Muscle of leg (tissue), 11 donors: ENCODE results near the gene FXYD2. TPM values are rescaled to one million over a fixed set of nuclear protein-coding genes. Genes with fewer than 3 reads are reported as not detected.

Source experiments
- DNase-seq: peaks from one replicate; pipeline ENCODE4 v3.0.0; 2013
- H3K27ac ChIP-seq: one replicate; pipeline ENCODE4 v1.5.1; 2013; ENCODE audit warnings: mild to moderate bottlenecking, low read length, control low read depth
- H3K27me3 ChIP-seq: one replicate; pipeline ENCODE4 v1.6.1; 2013; ENCODE audit warnings: low read length; ENCODE audit not compliant: control insufficient read depth, insufficient read depth
- H3K36me3 ChIP-seq: one replicate; pipeline ENCODE4 v1.6.1; 2013; ENCODE audit warnings: low read length; ENCODE audit not compliant: control insufficient read depth, insufficient read depth
- H3K4me1 ChIP-seq: one replicate; pipeline ENCODE4 v1.6.1; 2013; ENCODE audit warnings: low read length; ENCODE audit not compliant: control insufficient read depth, insufficient read depth
- H3K4me3 ChIP-seq: one replicate; pipeline ENCODE4 v1.5.1; 2013; ENCODE audit warnings: low read length, control low read depth
- H3K9me3 ChIP-seq: replicated peaks from 2 replicates; pipeline ENCODE4 v1.6.1; 2013; ENCODE audit warnings: low read depth, low read length; ENCODE audit not compliant: control insufficient read depth
- WGBS: methylation state at CpG from one replicate; pipeline ENCODE4 v1.1.5; 2013; ENCODE audit warnings: missing lambda C conversion rate; ENCODE audit not compliant: insufficient coverage; 5-methylcytosine and 5-hydroxymethylcytosine counted together
- polyA plus RNA-seq, 8 donors: library from polyadenylated mRNA; unstranded; fragments of 120-200 nt; gene quantifications; one replicate each; pipeline versions ENCODE4 v1.2.1 to v1.2.3, GENCODE V29; 2013; ENCODE audit warnings: inconsistent platforms in 1 of 8, low replicate concordance in 1 of 8; ENCODE audit not compliant: insufficient read length in 8 of 8, insufficient read depth in 1 of 8
- total RNA-seq: library from RNA; stranded (reverse); fragments of 120-200 nt; gene quantifications from one replicate; pipeline ENCODE4 v1.2.4, GENCODE V29; 2013

FXYD2 gene
- total and polyA plus RNA-seq, 9 donors: 0.23 to 3.3 (median 1.3) TPM

GRCh38 chr11:117829369-117829725 lies 4.8 kb upstream of the FXYD2 start:
- Histone ChIP-seq H3K27me3 (peaks cover 4% of the 10 kb centered on the region), H3K9me3 (no peaks in the 10 kb centered on the region), H3K27ac (no peak overlapping the region), H3K36me3 (peaks cover under 1% of the 10 kb centered on the region), H3K4me3 (no peak overlapping the region), H3K4me1 (peaks cover 68% of the 10 kb centered on the region)
- DNase-seq: no peak
- 27% methylated on average over 2 of the region's 7 CpGs for WGBS

GRCh38 chr11:117828611-117829368 lies 4.2 kb upstream of the FXYD2 start:
- Histone ChIP-seq H3K27me3 (peaks cover 4% of the 10 kb centered on the region), H3K4me3 (no peak overlapping the region), H3K36me3 (no peaks in the 10 kb centered on the region), H3K27ac (no peak overlapping the region), H3K4me1 (peaks cover 69% of the 10 kb centered on the region), H3K9me3 (no peaks in the 10 kb centered on the region)
- WGBS: 56% methylated on average over 12 of the region's 16 CpGs
- DNase-seq: no peak

GRCh38 chr11:117827521-117828511 lies 3.3 kb upstream of the FXYD2 start:
- Histone ChIP-seq H3K4me1 (peaks cover 69% of the 10 kb centered on the region), H3K9me3 (no peaks in the 10 kb centered on the region), H3K27me3 (peaks cover 4% of the 10 kb centered on the region), H3K27ac (no peak overlapping the region), H3K4me3 (no peak overlapping the region), H3K36me3 (no peaks in the 10 kb centered on the region)
- 43% methylated on average over 10 of the region's 15 CpGs for WGBS
- DNase-seq: no peak

- WGBS: 69% methylated on average over 3 of the region's 3 CpGs
- H3K4me3 ChIP-seq: no peak overlapping the region
- H3K4me1 ChIP-seq: peaks cover 67% of the 10 kb centered on the region
These were observed 2.3 kb upstream of the FXYD2 start for GRCh38 chr11:117826832-117827231.

GRCh38 chr11:117826190-117826570 lies 1.6 kb upstream of the FXYD2 start:
- 73% methylated on average over 4 of the region's 10 CpGs for WGBS
- Histone ChIP-seq H3K27me3 (peaks cover 4% of the 10 kb centered on the region), H3K9me3 (no peaks in the 10 kb centered on the region), H3K36me3 (no peaks in the 10 kb centered on the region), H3K27ac (no peak overlapping the region), H3K4me3 (no peak overlapping the region), H3K4me1 (peaks cover 60% of the 10 kb centered on the region)
- no peak for DNase-seq

More at GRCh38 chr11:117826832-117827231, 2.3 kb upstream of the FXYD2 start:
- Histone ChIP-seq H3K27me3 (peaks cover 4% of the 10 kb centered on the region), H3K27ac (no peak overlapping the region), H3K9me3 (no peaks in the 10 kb centered on the region), H3K36me3 (no peaks in the 10 kb centered on the region)
- no peak for DNase-seq

- Histone ChIP-seq H3K36me3 (no peaks in the 10 kb centered on the region), H3K27ac (no peak overlapping the region), H3K9me3 (no peaks in the 10 kb centered on the region), H3K4me1 (peaks cover 55% of the 10 kb centered on the region), H3K27me3 (peaks cover 4% of the 10 kb centered on the region), H3K4me3 (no peak overlapping the region)
- DNase-seq: no peak
- 92% methylated on average over 7 of the region's 8 CpGs for WGBS
These were observed 1.1 kb upstream of the FXYD2 start for GRCh38 chr11:117825538-117826189.

- H3K27ac ChIP-seq: peak overlapping the region; percentile 65
- H3K4me1 ChIP-seq: peaks cover 51% of the 10 kb centered on the region
- H3K9me3 ChIP-seq: no peaks in the 10 kb centered on the region
- peak; percentile 89 for DNase-seq
- WGBS: 3% methylated on average over 4 of the region's 13 CpGs
- H3K4me3 ChIP-seq: no peak overlapping the region
- H3K36me3 ChIP-seq: no peaks in the 10 kb centered on the region
- H3K27me3 ChIP-seq: peaks cover 2% of the 10 kb centered on the region
These were observed 561 bp downstream of the FXYD2 start for GRCh38 chr11:117823946-117824420.

GRCh38 chr11:117823294-117823945 lies 1.1 kb downstream of the FXYD2 start:
- H3K4me1 ChIP-seq: peaks cover 49% of the 10 kb centered on the region
- no peak overlapping the region for H3K4me3 ChIP-seq
- H3K9me3 ChIP-seq: no peaks in the 10 kb centered on the region
- no peak for DNase-seq
- peaks cover 2% of the 10 kb centered on the region for H3K27me3 ChIP-seq
- no peaks in the 10 kb centered on the region for H3K36me3 ChIP-seq
- WGBS: 34% methylated on average over 17 of the region's 18 CpGs
- peak overlapping the region; percentile 53 for H3K27ac ChIP-seq

- WGBS: 69% methylated on average over 18 of the region's 33 CpGs
- Histone ChIP-seq H3K36me3 (no peaks in the 10 kb centered on the region), H3K9me3 (no peaks in the 10 kb centered on the region), H3K27me3 (peaks cover 2% of the 10 kb centered on the region), H3K4me1 (peaks cover 48% of the 10 kb centered on the region), H3K27ac (no peak overlapping the region), H3K4me3 (no peak overlapping the region)
- no peak for DNase-seq
These were observed 2.2 kb downstream of the FXYD2 start for GRCh38 chr11:117822074-117823033.
